ENCODE results near the gene SLC25A48.

Gene SLC25A48

GRCh38 chr5:135885031-135885430 is 50.6 kb downstream of the SLC25A48 start:
- no peak for DNase-seq

GRCh38 chr5:135886136-135886535 is 51.7 kb downstream of the SLC25A48 start:
- DNase-seq, result no peak

DNA sequence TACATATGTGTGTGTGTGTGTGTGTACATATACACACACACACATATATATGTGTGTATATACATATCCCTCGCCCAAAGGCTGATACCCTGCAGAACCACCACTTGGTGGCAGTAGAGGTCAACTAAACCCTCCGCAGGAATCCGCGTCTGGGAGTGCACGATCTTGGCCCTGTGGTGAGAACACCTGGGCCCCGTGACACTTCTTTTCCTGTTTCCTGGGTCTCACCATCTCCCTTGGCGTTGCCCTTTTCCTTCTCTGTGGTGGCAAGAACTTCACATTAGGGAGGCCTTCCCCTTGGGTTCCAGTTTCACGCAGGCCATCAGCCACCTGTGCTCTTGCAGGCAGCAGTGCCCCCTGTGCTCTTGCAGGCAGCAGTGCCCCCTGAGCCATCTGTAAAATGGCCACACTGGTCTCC is 53.0 kb downstream of the SLC25A48 start:
- peak; percentile 41 to 77 (median 76) for DNase-seq

DNA sequence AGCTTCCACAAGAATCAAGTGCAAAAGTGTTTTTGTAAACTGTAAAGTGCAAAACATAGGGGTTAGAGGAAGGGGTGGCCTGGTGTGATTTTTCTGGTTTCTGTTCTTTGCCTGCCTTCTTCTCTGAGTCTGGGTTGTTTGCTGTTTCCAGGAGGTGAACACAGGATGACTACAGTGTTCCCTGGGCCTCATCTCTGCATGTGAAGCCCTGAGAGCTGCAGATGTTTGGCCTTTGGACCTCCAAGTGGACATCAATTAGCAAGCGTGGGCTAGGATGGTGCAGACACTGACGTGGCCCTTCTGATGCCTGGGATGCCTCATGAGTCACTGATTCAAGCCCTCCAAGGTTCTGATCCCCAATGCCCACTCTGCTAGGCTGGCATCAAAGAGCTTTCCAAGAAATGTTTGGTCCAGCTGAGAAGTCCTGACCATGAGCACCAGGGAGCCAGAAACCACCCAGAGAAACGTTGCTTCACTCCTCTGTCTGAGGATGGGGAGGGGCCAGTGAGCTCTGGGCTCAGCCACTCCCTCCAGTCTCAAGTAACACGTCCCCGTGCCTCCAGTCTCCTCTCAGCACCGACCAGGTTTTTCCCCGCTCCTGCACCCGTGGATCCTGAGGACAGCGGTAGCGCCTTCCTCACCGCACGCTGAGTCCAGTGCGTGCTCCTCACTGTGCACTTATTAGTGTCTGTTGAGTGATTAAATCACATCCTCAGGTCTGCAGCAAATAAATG is 53.6 kb downstream of the SLC25A48 start:
- peak in 1 of 3 experiments; percentile 2 for DNase-seq

DNA sequence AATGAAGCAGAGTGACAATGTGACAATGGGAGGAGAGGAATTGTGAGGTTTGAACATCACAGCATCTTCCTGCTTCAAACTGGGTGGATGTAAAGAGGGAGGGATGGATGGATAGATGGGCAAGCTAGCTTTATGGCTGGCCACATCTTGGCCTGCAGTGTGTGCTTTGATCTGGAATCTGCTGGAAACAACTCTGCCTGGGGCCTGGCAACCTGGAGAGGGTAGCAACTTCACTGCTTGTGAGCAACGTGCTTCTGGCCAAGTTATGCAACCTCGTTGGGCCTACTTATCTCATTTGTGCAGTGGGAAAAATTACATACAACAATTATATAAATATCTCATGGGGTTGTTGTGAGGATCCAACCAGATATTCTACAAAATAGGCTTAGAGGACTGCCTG is 55.8 kb downstream of the SLC25A48 start:
- no peak for DNase-seq

- peak in 1 of 3 experiments; percentile 24 for DNase-seq
These were observed 56.4 kb downstream of the SLC25A48 start for GRCh38 chr5:135890867-135891266.

DNA sequence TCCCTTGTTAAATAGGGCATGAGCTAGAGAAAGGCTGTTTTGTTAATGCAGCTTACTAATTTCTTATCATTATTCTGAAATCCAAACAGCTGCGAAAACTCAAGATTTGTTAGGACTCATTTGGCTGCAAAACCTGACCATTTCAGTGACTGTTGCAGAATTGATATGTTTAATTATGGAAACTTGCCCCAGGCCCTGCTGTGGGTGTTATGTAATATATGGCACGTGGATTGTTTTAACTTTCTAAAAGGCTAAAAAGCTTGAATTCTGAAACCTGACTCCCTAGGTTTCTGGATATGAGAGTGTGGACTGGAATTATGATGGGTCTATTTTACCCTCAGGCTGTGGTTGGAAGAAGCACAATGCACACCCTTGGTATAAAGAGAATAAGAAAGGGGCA is 56.8 kb downstream of the SLC25A48 start:
- DNase-seq, result no peak

- DNase-seq, result peak in 1 of 3 experiments; percentile 22
These were observed 57.3 kb downstream of the SLC25A48 start for GRCh38 chr5:135891791-135892190.

DNA sequence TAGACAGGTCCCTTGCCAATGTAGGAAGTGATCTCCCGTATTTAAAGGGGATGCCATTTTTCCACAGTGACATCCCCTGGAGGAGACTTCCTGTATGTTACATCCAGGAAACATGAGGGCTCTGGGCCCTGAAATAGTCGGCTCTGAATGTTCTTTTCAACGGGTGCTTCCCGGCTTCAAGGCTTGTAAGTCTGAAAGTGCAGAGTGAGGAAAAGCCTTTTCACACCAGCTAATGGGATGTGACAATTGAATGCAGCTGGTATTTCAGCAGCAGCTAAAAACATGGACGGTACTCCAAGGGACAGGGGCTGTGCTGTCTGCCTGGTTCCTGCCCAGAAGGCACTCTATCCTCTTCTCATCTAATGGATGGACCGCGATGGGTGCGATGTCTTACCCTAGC is 59.8 kb downstream of the SLC25A48 start:
- no peak for DNase-seq

DNA sequence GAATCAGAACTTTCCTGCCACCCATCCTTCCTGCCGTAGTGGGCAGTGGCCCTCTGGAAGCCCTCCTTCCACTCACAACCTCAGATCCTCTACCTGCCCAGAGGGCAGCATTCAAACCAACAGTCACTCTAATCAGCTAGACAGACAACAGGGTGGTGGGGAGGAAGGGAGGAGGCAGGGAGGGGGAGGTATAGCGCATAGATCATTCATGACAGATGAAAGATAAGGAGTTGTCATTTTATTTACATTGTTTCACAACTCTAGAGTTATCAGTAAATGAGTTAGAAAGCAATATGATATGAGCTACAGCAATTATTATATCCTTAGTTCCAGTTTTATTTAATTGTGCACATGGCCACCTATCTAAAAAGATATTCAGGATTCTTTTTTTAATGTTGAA is 60.3 kb downstream of the SLC25A48 start:
- DNase-seq, result no peak

DNA sequence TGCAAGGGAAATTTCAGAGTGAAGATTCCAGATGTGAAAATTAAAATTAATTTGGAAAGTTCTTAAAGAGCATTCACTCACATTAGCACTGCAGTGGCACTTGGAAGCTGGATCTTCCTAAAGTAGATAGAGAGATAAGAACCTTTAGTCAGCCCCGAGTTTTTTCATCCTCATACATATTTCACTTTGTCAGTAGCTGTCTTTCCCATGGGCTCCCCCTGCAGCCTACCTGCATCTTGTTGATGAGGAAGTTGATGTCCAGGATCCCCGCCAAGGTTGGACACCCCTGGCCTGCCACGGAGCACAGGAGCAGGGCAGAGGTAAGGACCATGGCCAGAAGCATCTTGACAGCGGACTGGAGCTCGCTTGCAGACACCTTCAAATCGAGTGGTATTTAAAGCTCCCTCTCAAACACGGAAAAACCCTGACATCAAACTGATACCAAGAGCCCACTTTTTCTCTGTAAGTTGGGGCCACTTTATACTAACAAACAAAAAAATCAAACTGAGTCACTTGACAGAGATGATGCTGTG is 61.1 kb downstream of the SLC25A48 start, which contains the start of gene IL9:
IL9 (minus strand) TSS at position 368 of the 533 bp plus-strand sequence; CDS start at position 343, 25 bp downstream.
- DNase-seq, result no peak

- DNase-seq, result no peak
These were observed 64.2 kb downstream of the SLC25A48 start for GRCh38 chr5:135898651-135899050.

GRCh38 chr5:135900276-135900675 is 65.8 kb downstream of the SLC25A48 start:
- DNase-seq, result no peak

DNA sequence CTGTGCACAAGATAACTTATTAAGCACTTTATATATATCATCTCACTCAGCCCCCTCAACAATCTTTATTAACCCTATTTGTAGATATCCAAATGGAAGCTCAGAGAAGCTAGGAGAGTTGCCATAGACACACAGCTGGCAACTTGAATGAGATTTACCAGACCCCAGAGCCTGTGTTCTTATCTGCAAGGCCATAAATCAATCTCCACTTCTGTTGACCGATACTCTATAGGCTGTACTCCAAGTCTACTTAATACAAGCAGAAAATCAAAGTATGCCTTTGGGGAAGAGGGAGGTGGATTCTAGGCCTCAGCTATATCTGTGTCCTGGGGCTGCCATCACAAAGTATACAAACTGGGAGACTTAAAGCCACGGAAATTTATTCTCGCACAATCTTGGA is 67.2 kb downstream of the SLC25A48 start:
- DNase-seq, result no peak

GRCh38 chr5:135905144-135905543 is 70.7 kb downstream of the SLC25A48 start:
- no peak for DNase-seq

DNA sequence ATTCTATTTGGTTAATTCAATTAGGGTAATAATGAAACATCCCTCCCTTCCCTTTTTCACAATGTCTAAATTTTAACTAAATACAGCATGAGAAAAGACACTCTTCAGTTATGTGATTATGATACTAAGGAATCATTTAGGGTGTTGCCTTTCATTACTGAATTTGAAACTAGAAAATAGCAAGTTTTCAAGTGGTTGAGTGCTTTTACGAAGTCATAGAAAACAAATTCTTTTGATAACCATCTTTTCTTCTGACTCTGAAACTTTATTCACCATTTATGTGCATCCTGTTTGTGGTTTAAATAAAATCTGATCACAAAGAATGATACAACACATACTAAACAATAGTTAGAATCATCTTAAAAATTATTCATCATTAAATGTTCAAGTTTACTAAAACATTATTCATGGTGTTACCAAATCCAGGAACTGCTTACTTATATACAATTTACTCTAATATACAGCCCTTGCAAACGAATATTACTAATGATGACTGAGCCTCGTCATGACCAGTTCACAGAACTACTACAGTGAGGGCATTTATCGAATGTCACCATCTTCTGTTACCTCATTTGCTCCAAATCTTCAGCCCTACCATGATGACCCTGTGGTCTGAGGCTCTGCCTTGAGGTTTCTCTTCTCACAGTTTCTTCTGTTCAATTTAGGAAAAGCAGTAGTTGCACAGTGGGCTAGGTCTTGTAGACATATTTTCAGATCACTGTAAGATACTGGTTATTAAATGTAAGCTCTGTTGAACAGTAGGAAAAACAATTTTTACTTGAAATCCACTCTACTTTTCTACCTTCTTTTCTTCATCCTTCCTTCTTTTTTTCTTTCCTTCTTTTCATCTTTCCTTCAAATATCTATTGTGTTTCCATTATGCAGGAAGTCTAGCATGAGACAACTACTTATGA is 79.5 kb downstream of the SLC25A48 start:
- no peak for DNase-seq

DNA sequence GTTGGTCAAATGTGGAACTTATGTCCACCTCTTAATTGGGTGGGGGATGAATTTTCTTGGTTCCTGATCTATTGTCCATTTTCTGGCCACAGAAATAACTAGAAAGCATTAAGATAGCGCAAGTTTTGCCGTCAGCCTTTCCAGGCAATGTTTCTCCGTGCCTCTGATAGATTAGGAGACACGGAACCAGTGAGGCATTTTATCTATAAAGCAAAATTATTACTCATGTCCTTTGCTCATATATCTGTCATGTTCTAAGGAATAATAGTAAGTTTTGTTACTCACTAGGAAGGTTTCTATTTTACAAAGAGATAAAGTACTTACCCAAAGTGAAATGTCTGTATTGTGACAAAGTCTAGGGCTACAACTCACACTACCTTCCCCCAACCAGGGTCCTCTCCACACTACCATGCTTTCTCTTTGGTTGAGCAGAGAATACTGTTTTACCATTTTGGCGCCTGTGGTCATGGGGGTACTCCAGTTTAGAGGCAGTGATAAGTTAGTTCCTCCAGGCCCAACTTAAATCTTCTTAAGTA is 81.1 kb downstream of the SLC25A48 start:
- DNase-seq, result no peak

- no peak for DNase-seq
These were observed 82.3 kb downstream of the SLC25A48 start for GRCh38 chr5:135916638-135917263.

- DNase-seq, result no peak
These were observed 85.7 kb downstream of the SLC25A48 start for GRCh38 chr5:135920199-135920598.

GRCh38 chr5:135921388-135921787 is 86.9 kb downstream of the SLC25A48 start:
- no peak for DNase-seq

DNA sequence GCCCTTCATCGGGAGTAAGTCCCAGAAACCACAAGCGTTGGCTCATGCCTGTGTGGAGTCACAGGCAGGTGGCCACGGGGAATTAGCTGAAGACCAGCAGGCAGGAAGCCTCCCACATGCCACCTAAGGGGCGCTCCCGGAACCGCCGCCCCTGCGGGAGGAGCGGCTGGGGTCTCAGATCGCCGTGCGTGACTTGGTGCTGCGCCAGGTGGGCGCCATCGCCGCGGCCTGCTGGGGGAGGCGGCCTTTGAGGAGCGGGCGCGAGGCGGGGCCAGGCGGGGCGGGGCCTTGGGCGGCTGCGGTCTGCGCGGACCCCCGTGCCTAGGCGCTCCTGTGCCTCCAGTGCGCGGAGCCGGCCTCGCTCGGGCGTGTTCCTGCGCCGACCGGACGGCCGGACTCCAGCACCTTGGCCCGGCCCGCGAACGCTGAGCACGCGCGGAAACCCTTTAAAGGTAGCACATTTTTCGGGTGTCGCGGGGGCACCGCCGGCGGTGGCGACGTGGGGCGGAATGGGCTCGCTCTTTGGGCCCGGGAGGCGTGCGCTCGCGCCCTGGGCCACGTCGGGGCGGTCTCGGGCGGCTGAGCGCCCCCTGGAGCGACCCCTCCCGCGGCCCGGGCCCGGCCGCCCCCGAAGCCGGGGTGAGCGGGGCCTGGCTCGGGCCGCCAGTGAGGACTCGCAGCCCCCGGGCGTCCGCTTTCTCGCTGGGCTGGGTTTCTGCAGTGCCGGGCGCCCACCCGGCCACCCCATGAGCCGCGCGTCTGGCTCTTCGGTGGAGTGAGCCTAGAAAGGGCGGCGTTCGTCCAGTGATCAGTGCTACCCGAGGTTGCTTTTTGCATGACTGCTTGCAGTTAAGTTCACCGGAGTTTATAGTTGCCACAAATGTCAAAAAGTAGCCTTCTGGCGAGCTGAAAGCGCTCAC is 95.8 kb downstream of the SLC25A48 start:
- DNase-seq, result peak in 2 of 3 experiments; percentile 3 to 4

DNA sequence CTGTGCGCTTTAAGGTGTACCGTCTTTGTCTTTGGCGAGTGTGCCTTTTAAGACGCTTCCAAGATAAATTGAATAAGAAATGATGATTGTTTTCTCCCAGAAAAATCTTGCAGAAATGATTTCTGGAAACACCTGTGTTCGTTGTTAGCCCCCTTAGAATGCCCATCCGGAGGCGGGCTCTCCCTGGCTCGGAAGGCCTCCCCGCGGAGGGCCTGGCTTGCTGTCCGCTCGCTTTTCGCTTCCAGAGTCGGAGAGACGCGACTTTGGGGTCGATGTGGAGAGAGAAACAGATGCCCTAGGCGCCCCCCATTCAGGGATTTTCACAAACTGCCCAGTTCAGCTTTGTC is 96.5 kb downstream of the SLC25A48 start:
- DNase-seq, result no peak
